NCI-H226 (cell line): ENCODE data around the gene GAS6.

Experiments
- DNase-seq: peaks from one replicate; pipeline ENCODE4 v3.0.0-alpha.2; 2015

The GAS6 gene

GRCh38 chr13:113850722-113851479, 13.0 kb downstream of the GAS6 start:
- DNase-seq, result no peak

- peak; percentile 0 for DNase-seq
These were observed 13.7 kb downstream of the GAS6 start for GRCh38 chr13:113849981-113850721.

DNA sequence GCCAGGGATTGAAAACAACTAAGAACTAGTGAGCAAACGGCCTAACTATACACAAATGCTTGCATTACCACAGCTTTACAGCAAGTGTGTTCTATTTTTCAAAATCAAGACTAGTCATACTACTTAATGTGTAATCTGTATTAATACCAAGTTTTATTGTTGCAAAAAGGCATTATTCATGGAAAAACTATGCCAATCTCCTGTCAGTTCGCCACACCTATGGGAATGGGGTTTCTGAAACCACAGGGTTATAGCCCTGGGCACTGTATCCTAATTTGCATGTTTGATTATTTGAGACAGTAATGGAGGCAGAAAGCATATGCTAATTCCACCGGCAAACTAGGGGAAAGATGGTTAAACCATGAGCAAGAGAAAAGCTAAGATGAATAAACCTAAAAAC, 14.3 kb downstream of the GAS6 start:
- DNase-seq, result peak; percentile 1

- DNase-seq, result peak; percentile 44
These were observed 15.2 kb downstream of the GAS6 start for GRCh38 chr13:113848431-113849260.

DNA sequence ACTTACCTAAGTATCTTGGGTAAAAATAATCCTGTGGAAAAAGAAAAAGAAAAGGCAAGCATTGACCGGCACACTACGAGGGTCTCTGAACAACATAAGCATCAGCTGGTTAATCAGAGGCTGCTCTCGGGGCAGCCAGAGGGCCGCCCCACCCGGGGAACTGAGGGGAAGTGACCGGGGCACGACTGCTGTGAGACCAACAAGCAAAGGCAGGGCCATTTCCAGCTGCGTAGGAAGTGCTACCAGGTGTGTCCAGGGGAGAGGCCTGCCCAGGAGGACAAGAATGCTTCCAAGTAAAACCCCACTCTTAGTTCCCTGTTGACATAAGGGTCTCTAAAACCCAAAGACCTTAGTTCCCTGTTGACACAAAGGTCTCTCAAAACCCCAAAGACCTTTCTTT, 15.9 kb downstream of the GAS6 start:
- DNase-seq, result no peak

DNA sequence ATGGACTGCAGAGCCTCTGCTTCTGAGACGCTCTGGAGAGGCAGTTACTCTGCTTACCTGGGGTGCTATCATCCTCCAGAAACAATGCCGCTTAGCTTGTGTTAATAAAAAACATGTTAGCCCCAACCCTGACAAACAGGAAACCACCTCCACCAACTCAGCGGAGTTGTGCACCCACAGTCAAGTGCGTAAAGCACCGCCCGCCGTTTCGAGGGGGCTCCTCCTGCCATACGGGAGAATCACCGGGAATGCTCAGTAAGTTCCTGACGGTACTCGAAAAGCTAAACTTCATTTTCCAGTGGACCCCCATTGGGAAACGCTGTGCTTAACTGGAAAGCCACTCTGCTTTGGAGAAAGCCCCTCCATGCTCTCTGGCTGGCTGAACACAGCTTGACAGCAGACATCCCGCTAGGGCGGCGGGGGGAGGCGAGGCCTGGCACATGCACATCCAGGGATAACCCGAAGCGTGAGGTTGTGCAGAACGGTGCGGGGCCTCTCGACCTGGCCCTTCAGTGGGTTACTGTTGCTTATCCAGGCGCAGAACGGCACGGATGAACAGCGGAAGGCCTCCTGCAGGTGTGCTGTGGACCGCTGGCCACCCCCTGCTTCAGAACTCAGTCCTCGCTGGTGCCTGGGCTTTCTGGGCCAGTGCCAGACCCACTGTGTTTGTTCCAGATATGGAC, 17.1 kb downstream of the GAS6 start:
- no peak for DNase-seq

DNA sequence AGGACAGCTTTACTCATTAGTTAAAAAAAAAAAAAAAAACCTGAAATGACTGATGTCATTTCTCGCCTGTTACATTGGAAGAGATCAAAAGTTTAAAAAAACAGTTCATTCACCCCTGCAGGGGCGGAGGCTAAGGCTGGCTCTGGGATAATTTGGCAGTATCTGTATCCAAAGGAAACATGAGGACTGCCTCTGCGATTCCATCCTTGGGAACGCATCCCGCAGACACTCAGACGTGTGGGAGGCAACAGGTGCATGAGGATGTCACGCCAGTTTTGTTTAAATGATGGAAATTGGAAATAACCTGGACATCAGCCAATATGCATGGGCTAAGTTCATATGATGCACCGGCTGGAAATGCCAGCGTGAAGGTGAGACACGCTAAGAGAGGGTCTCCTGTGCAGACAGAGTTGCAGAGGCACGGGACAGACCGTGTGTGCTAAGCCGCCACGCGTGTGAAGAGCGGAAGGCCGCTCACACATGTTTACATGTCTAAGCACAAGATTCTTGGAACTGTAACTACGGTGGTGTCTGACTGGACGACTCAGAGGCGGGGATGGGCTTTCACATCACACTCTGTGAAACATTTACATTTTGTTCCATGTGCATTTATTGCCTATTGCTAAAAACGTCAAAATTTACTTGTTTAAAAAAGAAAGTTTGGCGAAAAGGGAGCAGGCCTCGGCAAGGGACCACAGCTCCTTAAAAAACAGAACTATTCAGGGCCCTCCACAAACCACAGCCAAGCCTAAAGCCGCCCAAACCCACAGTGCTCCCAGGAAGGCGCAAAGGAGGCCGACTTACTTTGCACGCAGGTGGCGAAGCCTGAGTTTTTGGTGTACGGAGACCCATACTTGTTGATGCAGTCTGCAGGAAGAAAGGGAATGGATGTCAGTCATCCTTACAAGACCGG, 17.9 kb downstream of the GAS6 start:
- no peak for DNase-seq

GRCh38 chr13:113845055-113845454, 18.8 kb downstream of the GAS6 start:
- DNase-seq, result no peak

- DNase-seq, result no peak
These were observed 19.9 kb downstream of the GAS6 start for GRCh38 chr13:113843864-113844556.

DNA sequence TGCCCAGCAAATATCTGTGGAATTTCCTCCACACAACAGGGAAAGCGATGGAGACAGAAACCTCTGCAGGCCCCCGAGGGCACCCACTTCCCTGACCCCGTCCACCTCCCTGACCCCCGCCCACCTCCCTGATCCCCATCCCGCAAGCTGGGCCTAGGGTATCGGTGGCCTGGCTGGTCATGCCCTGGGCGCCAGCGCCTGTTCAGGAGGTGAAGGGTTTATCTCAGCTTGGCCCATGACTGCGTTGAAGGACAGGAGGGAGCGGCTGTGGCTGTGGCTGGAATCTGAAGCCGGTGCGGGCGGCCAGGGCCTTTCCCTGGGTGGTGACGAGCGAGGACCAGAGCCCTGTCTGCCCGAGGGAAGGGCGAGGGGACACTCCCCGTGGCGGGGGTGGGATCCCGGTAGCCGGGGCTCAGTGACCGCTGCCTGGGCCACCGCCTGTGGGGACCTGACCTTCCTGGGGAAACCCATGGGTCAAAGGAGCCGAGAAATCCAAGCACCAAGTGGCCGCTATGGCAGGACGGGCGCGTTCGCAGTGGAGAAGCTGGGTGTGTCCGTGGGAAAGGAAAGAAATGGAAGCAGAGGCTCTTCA, 20.7 kb downstream of the GAS6 start:
- no peak for DNase-seq

DNA sequence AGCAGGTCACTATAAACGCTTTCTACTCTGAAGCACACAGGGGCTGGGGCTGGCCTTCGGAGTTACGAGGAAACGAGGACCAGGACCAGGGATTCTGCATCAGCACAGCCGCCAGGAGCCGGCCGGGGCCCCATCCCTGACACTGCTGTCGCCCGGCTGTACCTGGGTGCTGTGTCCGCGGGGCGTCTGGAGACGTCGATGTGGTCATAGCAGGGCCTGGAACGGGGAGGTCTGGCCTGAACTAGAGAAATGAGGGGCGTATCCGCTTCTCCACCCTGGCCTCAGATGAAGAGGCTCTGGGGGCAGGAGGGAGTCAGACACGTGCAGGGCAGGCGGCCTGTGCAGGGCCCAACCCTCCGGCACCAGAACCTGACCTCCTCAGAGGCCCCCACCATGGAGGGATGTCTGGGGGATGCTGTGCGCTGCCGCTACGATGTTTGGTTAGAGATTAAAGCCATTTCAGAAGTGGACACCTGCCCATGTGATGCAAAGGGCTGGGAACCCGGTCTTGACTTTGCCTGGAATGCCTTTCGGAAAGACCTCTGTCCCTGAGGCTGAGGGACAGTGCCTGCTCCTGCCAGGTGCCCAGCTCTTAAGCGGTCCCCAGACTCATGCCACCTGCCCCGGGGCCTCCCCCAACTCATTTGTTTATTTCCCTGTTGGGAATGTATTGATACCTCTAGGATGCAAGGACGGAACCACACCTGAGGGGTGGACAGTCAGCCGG, 21.4 kb downstream of the GAS6 start:
- no peak for DNase-seq

GRCh38 chr13:113841353-113841650, 22.6 kb downstream of the GAS6 start:
- no peak for DNase-seq

GRCh38 chr13:113840541-113841352, 23.1 kb downstream of the GAS6 start:
- DNase-seq, result no peak

- DNase-seq, result no peak
These were observed 24.2 kb downstream of the GAS6 start for GRCh38 chr13:113839536-113840204.

GRCh38 chr13:113838711-113839201, 25.1 kb downstream of the GAS6 start:
- DNase-seq, result no peak

DNA sequence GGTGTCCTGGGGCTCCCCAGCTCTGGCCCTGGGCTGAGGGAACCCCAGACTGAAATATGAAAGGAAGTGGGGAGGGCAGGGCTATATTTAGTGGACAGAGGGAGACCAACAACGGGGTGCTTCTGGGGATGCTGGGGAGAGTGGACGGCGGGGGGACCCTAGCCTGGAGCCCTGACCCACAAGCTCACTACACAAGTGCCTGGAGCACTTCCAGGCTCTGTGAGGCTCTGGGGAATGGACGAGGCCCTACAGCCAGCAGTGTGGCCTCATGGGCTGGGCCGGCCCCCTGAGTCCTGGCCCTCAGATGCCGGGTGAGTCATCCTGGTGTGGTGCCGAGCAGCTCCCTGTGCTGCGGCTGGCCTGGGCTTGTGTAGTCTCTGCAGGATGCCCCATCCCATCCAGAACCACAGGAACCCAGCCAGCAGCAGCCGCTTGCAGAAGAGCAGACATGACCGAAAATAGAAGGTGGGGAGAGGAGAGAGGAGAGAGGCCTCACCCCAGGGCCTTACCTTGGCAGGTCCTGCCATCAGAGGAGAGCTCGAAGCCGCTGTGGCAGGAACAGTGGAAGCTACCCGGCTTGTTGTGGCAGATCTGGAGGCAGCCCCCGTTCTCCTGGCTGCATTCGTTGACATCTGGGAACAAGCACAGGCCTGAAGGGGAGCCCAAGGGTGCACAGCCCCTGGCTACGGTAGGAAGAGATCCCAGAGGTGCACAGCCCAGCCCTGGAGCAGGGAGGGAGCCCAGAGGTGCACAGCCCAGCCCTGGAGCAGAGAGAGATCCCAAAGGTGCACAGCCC, 26.1 kb downstream of the GAS6 start:
- DNase-seq, result peak; percentile 98

DNA sequence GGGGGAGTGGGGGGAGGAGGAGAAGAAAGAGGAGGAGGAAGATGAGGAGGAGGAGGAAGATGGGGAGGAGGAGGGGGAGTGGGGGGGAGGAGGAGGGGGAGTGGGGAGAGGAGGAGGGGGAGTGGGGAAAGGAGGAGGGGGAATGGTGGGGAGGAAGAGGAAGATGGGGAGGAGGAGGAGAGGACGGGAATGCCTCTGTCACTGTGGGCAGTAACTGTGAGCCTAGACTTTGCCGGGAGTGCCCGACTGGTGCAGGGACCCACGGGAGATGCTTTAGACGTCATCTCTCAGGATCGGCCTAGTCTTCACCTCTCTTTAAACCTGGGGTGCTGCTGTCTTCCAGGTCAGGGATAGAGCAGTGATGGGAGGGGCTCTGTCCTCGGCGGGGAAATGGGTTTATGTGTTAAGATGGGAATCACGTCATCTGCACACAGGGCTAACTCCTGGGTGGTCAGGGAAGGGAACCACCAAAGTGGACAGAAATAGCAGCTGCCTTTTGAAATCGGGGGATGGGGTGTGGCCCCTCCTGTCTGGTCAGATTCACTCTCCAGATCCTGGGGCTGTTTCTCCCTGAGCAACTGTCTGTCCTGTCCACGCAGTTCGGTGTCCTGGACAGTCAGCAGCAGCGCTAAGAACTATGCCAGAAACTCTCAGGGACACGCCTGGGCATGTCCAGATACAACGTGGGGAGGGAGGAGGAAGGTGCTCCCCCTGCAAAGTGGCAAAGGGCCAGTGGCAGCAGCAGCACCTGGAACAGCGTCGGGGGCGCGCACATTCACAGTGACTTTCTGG, 26.9 kb downstream of the GAS6 start:
- peak; percentile 86 for DNase-seq
